ENCODE results near the gene LZTS3.
"Not testable (repeated sequence)": the region's sequence is repeated elsewhere in the genome, so short reads cannot be mapped to it uniquely, and the experiment has no call there.

The LZTS3 gene

DNA sequence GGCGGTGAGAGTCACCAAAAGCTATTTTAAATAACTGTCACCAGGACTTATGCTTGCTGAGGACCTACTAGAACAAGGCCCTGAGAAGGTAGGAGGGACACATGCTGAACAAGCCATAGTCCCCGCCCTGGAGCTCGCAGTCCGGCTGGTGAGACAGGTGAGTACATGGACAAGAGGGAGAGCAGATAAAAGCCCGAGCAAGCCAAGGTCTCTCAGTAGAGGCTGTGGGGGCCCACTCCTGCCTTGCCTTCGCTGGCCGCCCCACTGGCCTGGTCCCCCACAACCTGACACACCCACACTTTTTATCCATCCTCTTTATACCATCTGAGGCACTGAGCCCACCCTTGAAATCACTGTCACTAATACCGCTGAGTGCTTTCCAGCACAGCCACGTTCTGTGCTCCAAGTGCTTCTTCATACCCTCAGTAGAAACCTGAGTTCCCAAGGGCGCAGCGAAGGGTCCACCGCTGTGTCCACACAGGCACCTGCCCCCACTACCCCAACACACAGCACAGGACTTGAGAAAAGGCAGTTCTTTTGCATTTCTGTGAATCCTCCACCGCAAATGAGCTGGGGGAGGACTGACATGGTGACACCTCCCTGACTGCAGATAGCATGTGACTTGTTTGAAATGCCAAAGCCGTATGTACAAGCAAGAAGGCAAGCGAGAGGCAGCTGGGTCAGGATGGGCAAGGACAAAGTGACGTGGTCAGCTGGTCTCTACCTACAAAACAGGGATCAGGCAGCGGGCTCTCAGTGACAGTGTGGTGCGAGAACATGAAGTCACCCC is 19.1 kb upstream of the LZTS3 start:
- DNase-seq = no peak

DNA sequence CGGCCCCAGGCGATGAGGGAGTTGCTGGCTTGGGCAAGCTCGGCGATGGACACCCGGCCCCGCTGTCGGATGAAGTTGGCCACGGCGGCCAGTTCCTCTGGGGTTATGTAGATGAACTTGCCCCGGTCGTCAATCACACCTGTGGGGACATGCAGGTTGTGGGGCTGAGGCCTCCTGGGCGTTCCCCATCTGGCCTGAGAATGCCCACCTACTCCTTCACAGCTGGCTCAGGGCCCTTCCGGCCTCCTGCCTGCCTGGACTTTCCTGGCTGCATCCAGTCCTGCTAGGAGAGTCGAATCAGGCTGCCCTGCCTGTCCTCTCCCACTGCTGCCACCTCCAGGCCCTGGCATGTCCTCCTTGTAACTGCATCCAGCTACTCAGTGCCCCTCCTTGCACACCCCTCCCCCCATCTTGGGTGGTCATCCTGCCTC is 17.3 kb upstream of the LZTS3 start:
- no peak for DNase-seq

DNA sequence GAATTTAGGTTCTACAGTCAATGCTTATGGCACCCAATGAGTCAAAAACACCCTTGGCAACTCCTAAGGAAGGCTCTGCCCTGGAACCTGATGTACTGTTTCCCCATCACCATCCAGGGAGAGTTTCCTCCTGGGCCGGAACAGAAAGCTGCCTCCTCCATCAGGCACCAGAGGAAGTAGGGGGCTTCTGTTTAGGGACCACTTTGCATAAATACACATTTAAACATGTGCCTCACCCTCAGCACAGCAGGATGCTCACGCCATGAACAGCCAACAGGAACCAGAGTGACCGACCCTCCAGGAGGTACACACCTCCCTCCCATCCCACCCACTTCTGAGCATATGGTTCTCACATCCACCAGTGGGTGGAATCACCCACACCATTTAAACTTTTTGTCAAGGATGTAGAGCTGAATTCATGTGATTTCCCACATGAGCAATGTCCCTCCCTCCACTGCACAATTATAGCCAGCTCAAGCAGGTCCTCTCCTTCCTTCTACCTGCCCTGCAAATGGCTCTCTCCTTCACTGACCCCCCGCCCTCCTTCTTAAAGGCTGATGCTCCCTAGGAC is 16.3 kb upstream of the LZTS3 start:
- DNase-seq = no peak

DNA sequence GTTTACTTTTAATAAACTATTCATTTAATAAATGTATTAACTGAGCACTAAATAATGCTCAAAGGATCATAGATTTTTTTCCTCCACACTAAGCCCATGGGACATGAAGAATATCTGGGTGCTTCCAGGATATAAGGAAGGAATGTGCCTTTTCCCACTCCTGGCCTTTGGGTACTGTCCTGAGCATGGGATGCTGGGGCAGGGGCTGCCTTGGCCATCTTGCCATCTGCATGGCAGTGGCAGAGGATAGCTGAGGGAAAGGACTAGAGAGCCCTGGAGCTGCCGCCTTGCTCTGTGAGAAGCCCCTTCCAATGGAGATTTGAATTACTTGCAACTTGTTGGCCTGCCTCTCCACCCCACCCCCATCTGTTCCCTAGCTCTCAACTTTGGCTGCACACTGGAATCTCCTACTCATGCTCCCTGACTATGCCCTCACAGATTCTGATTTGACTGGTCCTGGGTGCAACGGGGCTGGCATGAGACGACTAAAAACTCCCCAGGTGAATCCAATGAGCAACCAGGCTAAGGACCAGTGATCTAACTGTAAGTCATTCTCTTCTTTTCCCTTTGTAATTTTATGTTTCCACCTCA is 15.6 kb upstream of the LZTS3 start:
- DNase-seq = no peak

DNA sequence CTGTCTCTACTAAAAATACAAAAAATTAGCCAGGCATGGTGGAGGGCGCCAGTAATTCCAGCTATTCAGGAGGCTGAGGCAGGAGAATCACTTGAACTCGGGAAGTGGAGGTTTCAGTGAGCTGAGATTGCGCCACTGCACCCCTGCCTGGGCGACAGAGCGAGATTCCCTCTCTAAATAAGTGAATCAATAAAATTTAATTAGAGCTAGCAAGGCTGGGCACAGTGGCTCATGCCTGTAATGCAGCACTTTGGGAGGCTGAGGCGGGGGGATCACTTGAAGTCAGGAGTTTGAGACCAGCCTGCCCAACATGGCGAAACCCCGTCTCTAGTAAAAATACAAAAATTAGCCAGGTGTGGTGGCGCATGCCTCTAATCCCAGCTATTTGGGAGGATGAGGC is 14.5 kb upstream of the LZTS3 start:
- not testable (repeated sequence) for DNase-seq

DNA sequence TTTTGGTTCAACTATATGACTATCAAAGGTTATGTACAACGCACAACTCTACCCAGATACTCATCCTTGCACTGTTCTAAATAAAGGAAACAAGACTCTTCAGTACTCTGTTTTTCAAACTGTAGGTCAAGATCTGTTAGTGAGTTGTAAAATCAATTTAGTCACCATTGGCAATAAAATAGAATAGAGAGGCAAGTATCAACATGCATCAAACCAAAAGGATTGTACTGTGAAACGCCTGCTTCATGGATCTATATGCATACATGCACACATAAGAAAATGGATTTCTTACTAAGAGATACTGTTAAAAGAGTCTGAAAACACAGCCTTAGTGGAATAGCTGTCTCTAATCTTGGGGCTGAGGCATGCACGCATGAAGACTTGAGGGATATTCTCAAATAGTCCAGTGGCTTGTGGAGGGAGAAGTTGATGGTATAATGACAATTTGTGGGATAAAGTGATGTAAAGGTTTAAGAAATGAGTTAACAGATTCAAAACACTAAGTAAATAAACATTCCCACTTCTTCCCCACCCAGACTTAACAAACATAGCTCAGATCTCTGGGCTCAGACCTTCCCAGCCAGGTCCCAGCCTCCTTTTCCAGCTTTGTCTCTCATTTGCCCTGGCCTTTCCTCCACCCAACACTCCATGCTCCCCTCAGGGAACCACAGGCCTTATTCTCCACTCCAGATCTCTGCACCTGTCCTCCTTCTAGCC is 10.7 kb upstream of the LZTS3 start:
- no peak for DNase-seq

DNA sequence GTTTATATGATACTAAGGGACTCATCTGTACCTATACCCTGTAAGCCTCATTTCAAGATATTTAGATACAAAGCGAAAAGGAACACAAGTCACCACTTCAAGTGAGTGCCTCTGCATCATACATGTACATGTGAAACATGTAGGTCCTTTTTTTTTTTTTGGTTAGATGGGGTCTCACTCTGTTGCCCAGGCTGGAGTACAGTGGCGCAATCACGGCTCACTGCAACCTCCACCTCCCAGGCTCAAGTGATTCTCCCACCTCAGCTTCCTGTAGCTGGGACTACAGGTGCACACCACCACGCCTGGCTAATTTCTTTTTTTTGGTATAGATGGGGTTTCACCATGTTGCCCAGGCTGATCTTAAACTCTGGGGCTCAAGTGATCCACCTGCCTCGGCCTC is 9.1 kb upstream of the LZTS3 start:
- DNase-seq = not testable (repeated sequence)

DNA sequence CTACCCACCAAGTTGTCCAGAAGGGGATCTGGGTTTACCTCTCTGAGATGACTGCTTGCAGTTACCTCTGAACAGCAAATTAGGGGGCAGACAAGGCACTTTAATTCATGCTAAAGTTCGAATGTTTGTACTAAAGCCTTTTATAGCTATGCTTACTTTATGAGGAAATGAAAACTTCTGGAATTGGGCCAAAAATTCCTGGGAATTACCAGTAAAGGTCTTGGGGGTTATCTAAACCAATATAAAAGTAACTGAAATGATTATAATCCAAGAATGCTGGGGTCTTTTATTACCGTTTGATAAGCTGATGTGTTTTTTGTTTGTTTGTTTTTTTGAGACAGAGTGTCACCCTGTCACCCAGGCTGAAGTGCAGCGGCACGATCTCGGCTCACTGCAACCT is 7.9 kb upstream of the LZTS3 start:
- DNase-seq = no peak

DNA sequence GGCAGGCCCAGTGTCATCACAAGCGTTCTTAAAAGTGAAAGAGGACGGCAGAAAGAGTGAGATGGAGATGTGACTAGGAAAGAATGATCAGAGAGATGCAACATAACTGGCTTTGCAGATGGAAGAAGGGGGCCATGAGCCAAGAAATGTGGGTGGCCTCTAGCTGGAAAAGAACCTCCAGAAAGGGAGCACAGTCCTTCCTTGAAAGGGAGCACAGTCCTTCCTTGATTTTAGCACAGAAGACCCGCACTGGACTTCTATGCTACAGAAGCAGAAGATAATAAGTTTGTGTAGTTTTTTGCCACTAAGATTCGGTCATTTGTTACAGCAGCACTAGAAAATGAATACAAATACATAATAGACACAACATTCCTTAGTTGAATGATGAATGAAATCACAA is 7.0 kb upstream of the LZTS3 start:
- DNase-seq = no peak

DNA sequence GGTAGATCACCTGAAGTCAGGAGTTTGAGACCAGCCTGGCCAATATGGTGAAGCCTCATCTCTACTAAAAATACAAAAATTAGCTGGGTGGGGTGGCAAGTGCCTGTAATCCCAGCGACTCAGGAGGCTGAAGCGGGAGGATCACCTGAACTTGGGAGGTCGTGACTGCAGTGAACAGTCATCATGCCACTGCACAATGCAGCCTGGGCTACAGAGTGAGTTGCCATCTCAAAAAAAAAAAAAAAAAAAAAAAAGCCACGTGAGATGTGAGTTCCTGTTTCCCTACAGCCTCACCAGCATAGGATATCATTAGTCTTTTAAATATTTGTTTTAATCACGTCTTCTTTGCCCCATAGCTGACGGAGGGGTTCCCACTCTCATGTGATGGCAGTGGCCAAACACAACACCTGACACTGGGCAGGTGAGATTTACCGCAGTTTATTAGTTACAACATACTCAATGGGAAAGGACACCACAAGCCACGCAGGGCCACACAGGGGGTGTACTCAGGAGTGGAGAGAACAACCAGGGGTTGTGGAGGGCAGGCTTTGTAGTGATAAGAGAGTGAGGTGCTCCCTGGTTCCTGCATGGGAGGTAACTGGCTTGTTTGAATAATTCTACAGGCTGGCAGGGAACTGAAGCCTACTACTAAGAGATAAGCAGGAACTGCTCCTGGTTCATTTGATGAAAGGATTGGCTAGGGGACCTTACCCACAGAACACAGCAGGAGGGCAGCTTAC is 4.6 kb upstream of the LZTS3 start:
- DNase-seq = no peak

DNA sequence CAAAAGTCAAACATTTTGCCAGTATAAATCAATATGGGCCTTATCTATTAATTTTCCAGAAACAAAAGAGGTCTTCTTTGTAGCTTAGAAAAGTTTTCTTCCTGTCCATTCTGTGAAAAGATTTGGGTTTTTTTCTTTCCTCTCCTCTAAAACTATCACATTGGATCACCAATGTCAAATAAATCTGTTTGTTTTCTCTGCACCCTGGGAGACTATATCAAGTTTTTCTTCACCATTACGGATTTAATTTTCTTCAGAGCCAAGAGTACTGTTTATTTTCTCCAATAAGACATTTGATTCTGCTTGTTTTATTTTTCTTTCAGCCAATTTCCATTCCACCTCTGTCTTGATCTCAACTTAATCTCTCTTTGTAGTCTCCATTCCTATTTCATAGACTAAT is 1.9 kb upstream of the LZTS3 start:
- DNase-seq = no peak

DNA sequence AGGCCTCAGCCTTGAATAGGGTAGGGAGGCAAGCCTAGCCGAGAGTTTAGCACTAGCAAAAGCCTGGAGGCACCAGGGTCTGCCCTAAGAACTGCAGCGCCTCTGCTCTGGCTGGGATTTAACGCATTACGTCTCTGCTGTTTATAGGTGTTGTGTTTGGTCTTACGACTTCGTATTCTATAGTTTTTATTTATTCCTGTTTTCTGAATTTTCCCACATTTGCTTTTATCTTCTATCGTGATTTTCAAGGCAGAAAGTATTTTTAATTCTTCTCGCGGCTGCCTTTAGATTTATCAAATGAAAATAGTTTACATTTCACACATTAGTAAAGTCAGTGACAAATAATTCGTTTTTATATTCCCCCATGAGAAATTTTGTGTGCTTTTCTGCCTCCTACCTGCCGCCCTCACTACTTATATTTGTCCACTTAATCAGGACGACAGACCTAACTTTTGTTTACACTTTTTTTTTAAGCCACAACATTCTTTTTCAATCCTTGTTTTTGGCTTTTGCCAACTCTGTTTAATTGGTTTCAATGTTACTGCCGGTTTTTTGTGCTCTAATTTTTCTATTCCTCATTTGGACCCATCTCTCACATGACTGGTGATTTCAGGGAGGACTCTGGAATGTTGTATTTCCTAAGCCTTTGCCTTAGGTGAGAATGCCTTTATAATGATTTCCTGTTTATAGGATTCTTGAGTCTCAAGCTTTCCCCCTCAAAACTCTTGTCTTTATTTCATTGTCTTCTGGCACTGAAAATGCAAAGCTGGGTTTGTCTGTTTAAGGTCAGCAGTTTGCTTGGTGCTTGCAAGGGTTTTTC is 1.3 kb upstream of the LZTS3 start:
- DNase-seq = peak; percentile 42 to 67

DNA sequence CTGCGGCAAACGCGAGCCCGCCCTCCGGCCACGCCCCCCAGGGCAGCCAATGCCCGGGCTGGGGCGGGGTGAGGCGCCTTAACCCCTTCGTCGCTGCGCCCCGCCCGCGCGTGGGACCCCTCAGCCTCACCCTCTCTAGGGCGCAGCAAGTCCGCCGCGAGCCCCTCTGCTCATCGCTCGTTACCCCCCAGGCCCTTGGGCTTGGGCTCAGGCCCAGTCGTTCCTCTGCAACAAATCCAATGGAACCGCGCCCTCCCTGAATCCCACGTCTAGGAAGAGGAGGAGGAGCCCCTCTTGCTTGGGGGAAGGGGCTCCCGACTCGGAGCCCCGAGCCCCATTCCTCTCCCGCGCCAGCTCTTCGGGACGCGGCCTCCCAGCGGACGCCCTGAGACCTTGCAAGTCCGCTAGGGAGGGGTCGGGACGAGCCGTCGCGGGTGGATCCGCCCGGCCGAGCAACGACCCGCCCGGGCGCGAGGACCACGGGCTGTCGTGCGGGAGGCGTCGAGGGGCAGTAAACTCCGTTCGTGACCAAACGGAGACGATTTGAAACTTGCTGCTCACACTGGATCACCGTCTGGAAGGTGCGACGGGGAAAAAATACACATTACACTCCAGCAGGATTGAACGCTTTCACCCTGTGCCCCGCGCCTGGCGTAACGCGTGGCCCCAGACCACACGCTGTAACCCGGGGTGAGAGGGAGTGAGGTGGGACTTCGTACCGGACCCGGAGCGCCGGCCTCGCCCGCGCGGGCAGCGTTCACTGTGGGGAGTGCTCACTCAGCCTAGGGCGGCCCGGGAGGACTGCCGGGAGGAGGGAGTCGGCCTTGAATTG is 477 bp upstream of the LZTS3 start:
- peak; percentile 81 to 92 for DNase-seq

DNA sequence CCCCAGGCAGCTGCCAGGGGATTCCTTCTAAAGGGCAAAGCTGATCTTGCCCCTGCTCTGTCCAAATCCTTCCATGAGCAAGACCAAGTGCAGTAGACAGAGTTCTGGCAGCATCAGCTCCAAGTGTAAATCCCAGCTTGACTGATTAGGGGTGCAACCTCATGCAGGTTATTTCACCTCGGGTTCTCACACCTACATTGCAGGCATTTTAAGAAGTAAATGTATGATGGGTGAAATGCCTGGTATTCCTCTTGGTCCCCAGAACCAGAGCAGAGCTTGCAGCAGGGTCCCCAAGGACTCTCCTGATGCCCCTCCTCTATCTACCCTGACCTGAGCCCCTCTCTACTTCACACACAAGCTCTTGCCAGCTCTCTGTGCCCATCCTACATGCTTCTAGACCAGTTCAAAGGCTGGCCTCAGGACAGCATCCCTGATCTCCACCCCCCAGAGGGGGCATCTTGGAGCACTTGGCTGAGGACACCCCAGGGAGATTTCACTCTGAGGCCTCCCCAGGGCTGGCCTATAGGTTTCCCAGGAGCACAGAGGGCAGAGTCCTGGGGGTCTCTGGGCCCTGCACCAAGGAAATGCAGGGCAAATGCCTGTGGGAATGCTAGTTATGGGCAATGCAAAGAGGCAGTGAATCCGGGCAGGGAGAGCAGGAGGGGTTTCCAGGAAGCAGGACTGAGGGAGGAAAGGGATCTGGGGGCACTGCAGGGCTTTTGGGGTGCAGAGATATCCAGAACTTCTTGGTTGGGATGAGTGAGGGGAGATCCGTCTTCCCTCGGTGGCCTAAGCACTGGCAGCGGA is 1.0 kb downstream of the LZTS3 start:
- no peak for DNase-seq

DNA sequence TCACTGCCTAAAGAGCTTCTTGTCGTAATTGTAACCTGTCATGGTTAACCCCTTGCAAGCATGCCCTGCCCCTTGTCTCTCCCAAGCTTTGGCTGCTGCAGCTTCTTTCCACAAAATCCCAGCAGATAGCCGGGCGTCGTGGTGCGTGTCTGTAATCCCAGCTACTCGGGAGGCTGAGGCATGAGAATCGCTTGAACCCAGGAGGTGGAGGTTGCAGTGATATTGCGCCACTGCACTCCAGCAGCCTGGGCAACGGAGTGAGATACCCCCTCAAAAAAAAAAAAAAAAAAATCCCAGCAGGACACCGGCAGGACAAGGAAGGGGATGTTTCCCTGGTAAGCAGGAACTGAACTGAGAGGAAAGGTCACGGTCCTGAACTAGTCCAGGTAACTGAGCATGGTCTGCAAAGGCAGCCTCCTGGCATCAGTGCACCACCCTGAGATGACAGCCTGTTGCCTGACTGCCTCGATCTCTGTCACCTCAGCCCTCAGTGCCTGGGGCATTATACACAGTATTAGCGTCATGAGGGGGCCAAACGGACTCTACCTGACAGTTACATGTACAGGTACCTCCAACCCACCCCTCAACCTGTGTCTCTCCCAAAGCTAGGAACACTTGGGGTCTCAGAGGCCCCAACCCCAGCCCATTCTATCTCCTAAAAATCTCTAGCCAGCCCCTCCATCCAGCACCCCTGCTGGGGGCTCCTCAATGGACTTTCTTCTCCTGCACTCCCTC is 1.8 kb downstream of the LZTS3 start:
- no peak for DNase-seq

DNA sequence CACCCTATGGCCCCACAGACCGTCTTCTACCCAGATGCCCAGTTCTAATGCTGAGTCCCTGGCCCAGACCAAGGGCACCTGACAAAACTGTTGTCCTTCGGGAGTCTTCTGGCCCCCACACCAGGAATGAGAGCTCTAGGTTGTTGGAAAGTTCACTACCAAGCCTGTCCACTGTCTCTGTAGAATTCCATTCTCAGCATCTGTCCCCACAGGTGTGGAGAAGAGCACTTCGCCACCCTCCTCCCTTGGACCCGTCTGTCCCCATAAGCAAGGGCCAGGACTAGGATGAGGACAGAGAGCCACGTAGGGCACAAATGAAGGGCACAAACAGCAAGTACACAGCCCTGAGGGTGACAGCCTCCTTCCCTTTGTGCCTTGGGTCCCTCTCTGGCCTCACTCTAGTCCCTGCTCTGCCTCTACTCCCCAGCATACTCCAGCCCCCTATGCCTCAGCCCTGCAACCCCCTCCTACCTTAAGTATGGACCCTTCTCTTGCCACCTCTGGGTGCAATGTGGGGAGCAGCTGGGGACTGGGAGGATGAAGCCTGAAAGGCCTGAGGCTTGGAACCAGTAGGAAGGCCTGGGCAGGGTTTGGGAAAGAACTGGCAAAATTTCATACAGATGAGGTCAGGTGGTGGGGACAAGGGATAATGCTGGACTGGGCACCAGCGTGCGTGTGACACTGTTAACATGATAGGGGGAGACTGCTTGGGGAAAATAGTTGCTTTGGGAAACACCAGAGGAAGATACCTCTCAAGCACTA is 4.3 kb downstream of the LZTS3 start:
- DNase-seq = no peak

DNA sequence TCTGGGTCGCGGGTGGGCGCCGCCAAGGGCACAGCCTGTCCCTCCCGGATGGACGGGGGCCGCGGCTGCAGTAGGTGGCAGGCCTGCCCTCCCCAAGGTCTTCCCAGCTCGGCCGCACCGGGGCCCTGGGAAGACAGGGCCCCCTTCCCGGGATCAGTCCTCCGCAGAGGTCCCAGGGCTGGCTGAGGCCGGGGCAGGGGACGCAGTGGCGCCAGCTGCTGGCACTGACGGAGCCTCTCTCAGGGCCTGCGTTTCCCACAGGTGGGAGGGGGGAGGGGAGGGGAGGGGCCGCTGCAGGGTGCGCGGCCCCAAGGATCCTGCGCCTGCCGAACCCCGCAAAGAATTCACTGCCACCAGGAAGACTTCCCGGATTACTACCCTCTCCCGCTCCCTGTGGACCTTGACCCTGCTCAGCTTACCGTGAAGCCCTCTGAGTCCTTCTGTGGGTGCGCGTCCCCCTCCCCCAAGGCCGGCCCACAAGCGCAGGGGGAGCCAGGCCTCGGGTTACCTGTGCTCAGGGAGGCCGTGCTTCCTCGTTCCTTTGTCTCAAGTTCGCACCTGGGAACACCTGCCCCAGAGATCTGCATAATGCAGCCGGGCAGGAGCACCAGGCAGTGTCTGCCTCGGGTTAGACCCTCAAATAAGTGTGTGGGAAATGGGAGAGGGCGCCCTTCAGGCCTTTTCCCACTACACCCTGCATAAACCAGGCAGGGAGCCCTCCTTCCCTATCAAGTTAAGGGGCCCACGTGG is 5.1 kb downstream of the LZTS3 start:
- DNase-seq = no peak

DNA sequence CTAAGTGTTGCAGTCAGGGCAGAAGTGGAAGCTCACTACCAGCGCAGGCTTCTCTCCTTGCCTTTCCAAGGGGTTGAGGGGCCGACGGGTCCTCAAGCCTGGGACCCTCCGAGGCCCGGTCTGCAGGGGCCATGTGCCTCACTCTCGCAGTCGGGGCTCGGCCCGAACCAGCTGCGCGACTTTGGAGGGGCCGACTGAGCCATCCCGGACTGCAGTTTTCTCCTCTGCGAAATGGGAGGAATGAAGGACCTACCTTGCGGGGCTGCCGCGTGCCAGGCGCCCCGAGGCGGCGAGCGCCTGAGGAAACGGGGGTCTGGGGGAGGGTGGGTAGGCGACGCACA is 5.6 kb downstream of the LZTS3 start:
- DNase-seq = no peak

All from SHP77 (cell line).